Hepatocyte (in vitro differentiated cells): ENCODE results near the gene FAF1. TPM values are rescaled to one million over a fixed set of nuclear protein-coding genes. Genes with fewer than 3 reads are reported as not detected.

ENCODE experiments used
- DNase-seq: peaks from one replicate; pipeline ENCODE4 v3.0.0-alpha.2; 2016; ENCODE audit warnings: low spot score
- H2AFZ ChIP-seq: fragments of 200-600 bp; sonication (generic); 2 replicates; pipeline ENCODE4 v1.6.0; 2016; ENCODE audit warnings: antibody characterized with exemption, mild to moderate bottlenecking
- H3K27ac ChIP-seq: fragments of 200-600 bp; sonication (generic); 2 replicates; pipeline ENCODE4 v1.5.1; 2016; ENCODE audit warnings: mild to moderate bottlenecking
- H3K27me3 ChIP-seq: fragments of 200-600 bp; sonication (generic); 2 replicates; pipeline ENCODE4 v1.6.1; 2016
- H3K36me3 ChIP-seq: fragments of 200-600 bp; sonication (generic); replicated peaks from 2 replicates; pipeline ENCODE4 v1.5.1; 2016; ENCODE audit warnings: low read depth; ENCODE audit not compliant: insufficient read depth
- H3K4me1 ChIP-seq: fragments of 200-600 bp; sonication (generic); 2 replicates; pipeline ENCODE4 v1.5.1; 2016; ENCODE audit warnings: mild to moderate bottlenecking, moderate library complexity; ENCODE audit not compliant: insufficient read depth
- H3K4me2 ChIP-seq: fragments of 200-600 bp; sonication (generic); 2 replicates; pipeline ENCODE4 v1.6.0; 2016
- H3K4me3 ChIP-seq: fragments of 200-600 bp; sonication (generic); 2 replicates; pipeline ENCODE4 v1.5.1; 2016; ENCODE audit warnings: mild to moderate bottlenecking
- H3K79me2 ChIP-seq: fragments of 200-600 bp; sonication (generic); 2 replicates; pipeline ENCODE4 v1.6.0; 2017; ENCODE audit warnings: mild to moderate bottlenecking
- H3K9me2 ChIP-seq: fragments of 200-600 bp; sonication (generic); replicated peaks from 2 replicates; pipeline ENCODE4 v1.6.0; 2017; ENCODE audit warnings: mild to moderate bottlenecking; ENCODE audit not compliant: insufficient read depth
- H3K9me3 ChIP-seq: fragments of 200-600 bp; sonication (generic); 2 replicates; pipeline ENCODE4 v1.5.1; 2016; ENCODE audit warnings: low read depth, mild to moderate bottlenecking
- H4K20me1 ChIP-seq: fragments of 200-600 bp; sonication (generic); 2 replicates; pipeline ENCODE4 v1.6.0; 2016; ENCODE audit warnings: mild to moderate bottlenecking; ENCODE audit not compliant: insufficient read depth, poor library complexity, severe bottlenecking
- EZH2 ChIP-seq: fragments of 200-600 bp; sonication (generic); IDR thresholded peaks from 2 replicates; pipeline ENCODE4 v1.6.1; 2016; ENCODE audit warnings: antibody characterized with exemption, mild to moderate bottlenecking, borderline replicate concordance
- EZH2phosphoT487 ChIP-seq: fragments of 200-600 bp; sonication (generic); IDR thresholded peaks from one replicate; pipeline ENCODE4 v1.6.1; 2018; ENCODE audit warnings: antibody characterized with exemption, mild to moderate bottlenecking, low read depth, moderate library complexity; ENCODE audit not compliant: unreplicated experiment, severe bottlenecking
- WGBS: methylation state at CpG from one replicate; pipeline ENCODE4 v1.1.6; 2016; ENCODE audit warnings: low lambda C conversion rate; ENCODE audit errors: missing lambda C conversion rate; 5-methylcytosine and 5-hydroxymethylcytosine counted together
- polyA plus RNA-seq: library from polyadenylated mRNA; unstranded; fragments of >200 nt; fragmentation: Nextera tagmentation; extraction: Ambion mirVana; gene quantifications from 2 replicates; pipeline ENCODE4 v1.2.1, GENCODE V29; 2016
- total RNA-seq: library from RNA; depleted of rRNA; stranded (reverse); fragments of >200 nt; gene quantifications from 2 replicates; pipeline ENCODE4 v1.2.3, GENCODE V29; 2014
- TF ChIP-seq, protein P1 (sequence below): fragments of 200-600 bp; sonication (generic); IDR thresholded peaks from 2 replicates; pipeline ENCODE4 v1.5.1; 2016; ENCODE audit warnings: antibody characterized with exemption, mild to moderate bottlenecking; ENCODE audit not compliant: poor library complexity

The FAF1 gene
- total and polyA plus RNA-seq, 2 experiments from 2014 or later: 25.7 to 35.5 TPM

DNA sequence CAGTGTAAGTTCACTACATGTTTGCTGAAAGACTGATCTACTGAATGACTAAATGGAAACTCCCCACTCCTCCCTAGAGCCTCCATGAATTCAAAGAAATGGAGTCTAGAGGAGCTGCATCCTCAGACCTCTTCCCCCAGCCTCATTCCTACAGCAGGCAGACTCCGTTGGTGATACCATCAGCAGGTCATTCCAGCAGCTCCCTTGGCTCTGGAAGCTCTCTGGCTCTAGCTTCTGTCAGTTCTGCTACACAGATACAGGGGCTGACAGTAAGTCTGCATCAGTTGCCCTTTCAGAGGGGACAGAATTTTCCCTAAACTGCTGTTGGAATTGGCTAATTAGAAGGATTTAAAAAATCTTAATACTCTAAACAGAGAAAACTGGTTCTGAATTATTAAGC lies 505.2 kb downstream of the FAF1 start:
- Histone ChIP-seq H3K79me2 (no peaks in the 10 kb centered on the region), H3K9me2 (peaks cover 3% of the 10 kb centered on the region), H3K27ac (no peak overlapping the region), H2AFZ (no peak overlapping the region), H3K27me3 (no peaks in the 10 kb centered on the region), H3K4me2 (no peak overlapping the region), H3K9me3 (no peaks in the 10 kb centered on the region), H3K4me3 (no peak overlapping the region), H3K4me1 (no peaks in the 10 kb centered on the region), H4K20me1 (no peaks in the 10 kb centered on the region), H3K36me3 (no peaks in the 10 kb centered on the region)
- DNase-seq: no peak
- 78% methylated on average over 1 of the region's 1 CpG for WGBS
- TF ChIP-seq EZH2phosphoT487: no peak
- TF ChIP-seq, protein P1, sequence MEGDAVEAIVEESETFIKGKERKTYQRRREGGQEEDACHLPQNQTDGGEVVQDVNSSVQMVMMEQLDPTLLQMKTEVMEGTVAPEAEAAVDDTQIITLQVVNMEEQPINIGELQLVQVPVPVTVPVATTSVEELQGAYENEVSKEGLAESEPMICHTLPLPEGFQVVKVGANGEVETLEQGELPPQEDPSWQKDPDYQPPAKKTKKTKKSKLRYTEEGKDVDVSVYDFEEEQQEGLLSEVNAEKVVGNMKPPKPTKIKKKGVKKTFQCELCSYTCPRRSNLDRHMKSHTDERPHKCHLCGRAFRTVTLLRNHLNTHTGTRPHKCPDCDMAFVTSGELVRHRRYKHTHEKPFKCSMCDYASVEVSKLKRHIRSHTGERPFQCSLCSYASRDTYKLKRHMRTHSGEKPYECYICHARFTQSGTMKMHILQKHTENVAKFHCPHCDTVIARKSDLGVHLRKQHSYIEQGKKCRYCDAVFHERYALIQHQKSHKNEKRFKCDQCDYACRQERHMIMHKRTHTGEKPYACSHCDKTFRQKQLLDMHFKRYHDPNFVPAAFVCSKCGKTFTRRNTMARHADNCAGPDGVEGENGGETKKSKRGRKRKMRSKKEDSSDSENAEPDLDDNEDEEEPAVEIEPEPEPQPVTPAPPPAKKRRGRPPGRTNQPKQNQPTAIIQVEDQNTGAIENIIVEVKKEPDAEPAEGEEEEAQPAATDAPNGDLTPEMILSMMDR: no peak
- TF ChIP-seq EZH2: no peak

DNA sequence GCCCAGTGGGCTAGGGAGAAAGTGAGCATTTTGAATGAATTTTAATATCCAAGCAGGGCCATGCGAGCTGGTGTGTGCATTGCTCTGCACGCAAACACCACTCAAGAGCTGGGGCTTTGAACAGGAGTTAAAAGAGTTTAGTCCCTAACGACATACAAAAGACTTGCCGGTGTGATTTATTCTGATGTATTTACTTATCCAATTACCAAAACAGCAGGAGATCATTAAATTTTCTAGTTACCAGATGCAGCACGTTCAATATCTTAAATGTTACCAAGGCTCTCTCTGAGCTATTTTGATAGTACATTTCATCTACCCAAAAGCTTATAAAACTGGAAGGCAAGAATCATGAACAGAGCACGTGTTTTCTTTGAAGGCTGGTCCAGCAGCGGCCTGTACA lies 506.8 kb downstream of the FAF1 start:
- Histone ChIP-seq H3K27ac (no peak overlapping the region), H3K9me2 (no peaks in the 10 kb centered on the region), H3K79me2 (no peaks in the 10 kb centered on the region), H3K36me3 (no peaks in the 10 kb centered on the region), H3K9me3 (no peaks in the 10 kb centered on the region), H3K27me3 (no peaks in the 10 kb centered on the region), H3K4me3 (no peak overlapping the region), H3K4me1 (no peaks in the 10 kb centered on the region), H2AFZ (no peak overlapping the region), H4K20me1 (no peaks in the 10 kb centered on the region), H3K4me2 (no peak overlapping the region)
- 79% methylated on average over 7 of the region's 7 CpGs for WGBS
- TF ChIP-seq, protein P1: no peak
- no peak for TF ChIP-seq EZH2phosphoT487
- no peak for TF ChIP-seq EZH2
- DNase-seq: no peak

DNA sequence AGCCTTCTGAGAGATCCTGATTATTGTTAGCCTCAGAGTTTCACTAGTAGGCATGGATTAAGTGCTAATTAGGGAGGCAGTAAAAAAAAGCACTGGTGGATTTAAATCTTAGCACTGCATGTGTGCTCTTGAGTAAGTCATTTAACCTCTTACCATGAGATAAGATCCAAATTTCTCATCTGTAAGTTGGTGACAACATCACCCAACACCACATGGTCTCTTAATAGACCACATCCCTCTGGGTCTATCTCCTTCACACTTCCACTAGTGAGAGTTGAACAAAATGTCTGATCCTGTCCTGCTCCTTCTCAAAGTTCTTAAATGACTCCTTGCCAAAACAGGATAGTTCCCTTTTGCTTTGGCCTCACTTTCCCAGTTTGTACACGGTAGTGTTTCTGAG lies 507.4 kb downstream of the FAF1 start:
- no peak for DNase-seq
- no peaks in the 10 kb centered on the region for H3K9me2 ChIP-seq
- H3K4me2 ChIP-seq: no peak overlapping the region
- no peak overlapping the region for H3K4me3 ChIP-seq
- 93% methylated on average over 1 of the region's 1 CpG for whole genome bisulfite sequencing
- no peaks in the 10 kb centered on the region for H4K20me1 ChIP-seq
- no peaks in the 10 kb centered on the region for H3K79me2 ChIP-seq
- H3K4me1 ChIP-seq: no peaks in the 10 kb centered on the region
- H3K36me3 ChIP-seq: no peaks in the 10 kb centered on the region
- no peaks in the 10 kb centered on the region for H3K27me3 ChIP-seq
- H3K27ac ChIP-seq: no peak overlapping the region
- no peaks in the 10 kb centered on the region for H3K9me3 ChIP-seq
- no peak for TF ChIP-seq EZH2phosphoT487
- TF ChIP-seq EZH2: no peak
- TF ChIP-seq, protein P1: no peak
- no peak overlapping the region for H2AFZ ChIP-seq
